ENCODE measurements around the gene SNN. TPM values are rescaled to one million over a fixed set of nuclear protein-coding genes. Genes with fewer than 3 reads are reported as not detected.

SNN gene
- total and polyA plus RNA-seq, 2 experiments from 2014 or later, result 16.7 to 18.8 TPM

DNA sequence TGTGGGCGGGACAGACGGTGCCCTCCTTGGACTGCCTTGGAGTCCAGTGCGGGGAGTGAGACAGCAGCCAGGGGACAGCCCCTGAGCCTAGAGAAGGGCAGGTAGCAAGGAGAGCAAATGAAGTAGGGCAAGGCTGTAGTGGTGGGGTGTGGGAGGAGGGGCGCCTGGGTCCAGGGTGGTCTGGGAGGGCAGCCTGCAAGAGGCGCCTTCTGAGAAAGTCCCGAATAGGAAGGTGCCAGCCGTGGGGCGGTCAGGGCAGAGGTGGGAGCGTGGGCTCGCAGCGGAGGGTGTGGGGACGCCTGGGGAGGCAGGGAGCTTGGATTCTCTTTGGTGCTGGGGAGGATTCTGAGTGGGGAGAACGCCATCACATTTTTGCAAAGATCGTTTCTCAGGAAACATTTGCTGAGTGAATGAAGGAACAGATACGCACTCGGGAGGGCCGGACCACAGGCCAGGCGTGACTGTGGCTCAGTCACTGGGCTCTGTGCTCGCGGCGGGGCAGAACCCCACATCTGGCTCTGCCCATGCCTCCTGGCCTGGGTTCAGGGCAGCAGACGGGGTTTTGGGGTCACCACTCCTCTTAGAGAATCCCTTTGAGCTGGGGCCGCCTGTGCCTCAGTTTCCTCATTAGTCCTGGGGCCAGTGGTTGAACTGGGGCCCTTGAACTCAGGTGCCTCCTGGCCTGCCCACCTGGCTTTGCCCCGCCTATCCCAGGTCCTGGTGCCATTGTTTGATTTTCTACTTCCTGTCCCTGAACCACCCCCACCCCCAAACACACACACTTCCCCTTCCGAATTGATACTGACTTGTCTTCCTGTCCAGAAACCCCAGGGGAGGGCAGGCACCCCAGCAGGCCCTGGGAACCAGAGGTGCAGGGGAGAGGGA, 4.2 kb downstream of the SNN start:
- H3K27me3 ChIP-seq, result no peaks in the 10 kb centered on the region
- H4K20me1 ChIP-seq (ENCODE audit: insufficient read depth, poor library complexity, severe bottlenecking), result peaks cover 70% of the 10 kb centered on the region
- H3K4me2 ChIP-seq, result no peak overlapping the region
- H3K4me3 ChIP-seq, result no peak overlapping the region
- H3K4me1 ChIP-seq (ENCODE audit: insufficient read depth), result peaks cover 23% of the 10 kb centered on the region
- H3K36me3 ChIP-seq (replicated peaks; ENCODE audit: insufficient read depth, low read depth), result no peaks in the 10 kb centered on the region
- 94% methylated on average over 19 of the region's 25 CpGs for WGBS (ENCODE audit: low lambda C conversion rate, missing lambda C conversion rate)
- no peak overlapping the region for H3K27ac ChIP-seq
- no peaks in the 10 kb centered on the region for H3K9me2 ChIP-seq (replicated peaks; ENCODE audit: insufficient read depth)
- peaks cover 61% of the 10 kb centered on the region for H3K79me2 ChIP-seq
- no peaks in the 10 kb centered on the region for H3K9me3 ChIP-seq (ENCODE audit: low read depth)
- TF ChIP-seq EZH2 (IDR thresholded peaks at IDR 0.05; ENCODE audit: borderline replicate concordance) (no peak), EZH2phosphoT487 (IDR thresholded peaks at IDR 0.05; ENCODE audit: low read depth, severe bottlenecking, unreplicated experiment) (no peak)
- TF ChIP-seq, protein P1, sequence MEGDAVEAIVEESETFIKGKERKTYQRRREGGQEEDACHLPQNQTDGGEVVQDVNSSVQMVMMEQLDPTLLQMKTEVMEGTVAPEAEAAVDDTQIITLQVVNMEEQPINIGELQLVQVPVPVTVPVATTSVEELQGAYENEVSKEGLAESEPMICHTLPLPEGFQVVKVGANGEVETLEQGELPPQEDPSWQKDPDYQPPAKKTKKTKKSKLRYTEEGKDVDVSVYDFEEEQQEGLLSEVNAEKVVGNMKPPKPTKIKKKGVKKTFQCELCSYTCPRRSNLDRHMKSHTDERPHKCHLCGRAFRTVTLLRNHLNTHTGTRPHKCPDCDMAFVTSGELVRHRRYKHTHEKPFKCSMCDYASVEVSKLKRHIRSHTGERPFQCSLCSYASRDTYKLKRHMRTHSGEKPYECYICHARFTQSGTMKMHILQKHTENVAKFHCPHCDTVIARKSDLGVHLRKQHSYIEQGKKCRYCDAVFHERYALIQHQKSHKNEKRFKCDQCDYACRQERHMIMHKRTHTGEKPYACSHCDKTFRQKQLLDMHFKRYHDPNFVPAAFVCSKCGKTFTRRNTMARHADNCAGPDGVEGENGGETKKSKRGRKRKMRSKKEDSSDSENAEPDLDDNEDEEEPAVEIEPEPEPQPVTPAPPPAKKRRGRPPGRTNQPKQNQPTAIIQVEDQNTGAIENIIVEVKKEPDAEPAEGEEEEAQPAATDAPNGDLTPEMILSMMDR (IDR thresholded peaks at IDR 0.05; ENCODE audit: poor library complexity), result no peak
- no peak overlapping the region for H2AFZ ChIP-seq
- no peak for DNase-seq (ENCODE audit: low spot score)

DNA sequence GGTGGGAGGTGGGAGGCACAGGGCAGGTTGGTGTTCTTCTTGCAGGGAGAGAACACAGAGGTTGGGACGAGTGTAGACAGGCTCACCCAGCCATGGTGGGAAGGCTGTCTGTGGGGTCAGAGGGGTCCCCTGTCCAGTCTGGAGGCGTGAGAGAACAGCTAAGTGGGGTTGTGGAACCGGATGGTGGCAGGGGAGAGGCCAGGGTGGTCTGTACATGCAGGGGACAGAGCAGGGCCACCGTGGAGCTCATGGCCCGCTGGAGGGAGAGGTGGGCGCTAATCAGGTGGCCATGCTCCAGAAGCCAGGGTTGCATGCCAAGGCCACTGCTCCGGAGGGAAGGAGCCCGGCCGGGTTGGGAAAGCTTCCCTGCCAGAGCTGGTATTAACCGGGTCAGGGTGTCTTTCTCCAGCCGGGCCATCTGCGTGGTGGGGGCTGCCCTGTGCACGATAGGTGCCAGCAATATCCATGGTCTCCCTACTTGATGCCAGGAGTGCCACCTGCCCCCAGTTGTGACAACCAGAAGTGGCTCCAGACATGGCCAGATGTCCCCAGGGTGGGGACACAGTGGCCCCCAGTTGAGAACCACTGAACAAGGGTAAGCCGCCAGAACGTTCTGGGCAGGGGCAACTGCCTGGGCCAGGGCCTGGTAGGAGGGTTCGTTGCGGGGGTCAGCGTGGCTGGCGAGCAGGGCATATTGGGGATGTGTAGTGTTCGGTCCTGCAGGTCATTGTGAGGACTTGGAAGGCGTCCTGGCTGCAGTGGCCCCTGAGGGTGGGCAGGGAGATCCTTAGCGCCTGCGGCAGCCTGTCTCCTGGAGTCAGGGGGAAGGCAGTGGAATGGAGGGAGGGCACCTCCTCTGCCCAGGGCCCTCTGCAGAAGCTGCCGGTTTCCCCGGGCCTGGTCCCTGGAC, 5.1 kb downstream of the SNN start:
- H3K27ac ChIP-seq, result no peak overlapping the region
- DNase-seq (ENCODE audit: low spot score), result no peak
- peaks cover 18% of the 10 kb centered on the region for H3K4me1 ChIP-seq (ENCODE audit: insufficient read depth)
- no peak overlapping the region for H2AFZ ChIP-seq
- no peaks in the 10 kb centered on the region for H3K36me3 ChIP-seq (replicated peaks; ENCODE audit: insufficient read depth, low read depth)
- H3K4me2 ChIP-seq, result no peak overlapping the region
- H3K9me3 ChIP-seq (ENCODE audit: low read depth), result no peaks in the 10 kb centered on the region
- no peak for TF ChIP-seq EZH2phosphoT487 (IDR thresholded peaks at IDR 0.05; ENCODE audit: low read depth, severe bottlenecking, unreplicated experiment)
- TF ChIP-seq, protein P1 (IDR thresholded peaks at IDR 0.05; ENCODE audit: poor library complexity), result no peak
- H3K9me2 ChIP-seq (replicated peaks; ENCODE audit: insufficient read depth), result no peaks in the 10 kb centered on the region
- 90% methylated on average over 25 of the region's 25 CpGs for WGBS (ENCODE audit: low lambda C conversion rate, missing lambda C conversion rate)
- peaks cover 72% of the 10 kb centered on the region for H4K20me1 ChIP-seq (ENCODE audit: insufficient read depth, poor library complexity, severe bottlenecking)
- peaks cover 61% of the 10 kb centered on the region for H3K79me2 ChIP-seq
- no peaks in the 10 kb centered on the region for H3K27me3 ChIP-seq
- no peak overlapping the region for H3K4me3 ChIP-seq

DNA sequence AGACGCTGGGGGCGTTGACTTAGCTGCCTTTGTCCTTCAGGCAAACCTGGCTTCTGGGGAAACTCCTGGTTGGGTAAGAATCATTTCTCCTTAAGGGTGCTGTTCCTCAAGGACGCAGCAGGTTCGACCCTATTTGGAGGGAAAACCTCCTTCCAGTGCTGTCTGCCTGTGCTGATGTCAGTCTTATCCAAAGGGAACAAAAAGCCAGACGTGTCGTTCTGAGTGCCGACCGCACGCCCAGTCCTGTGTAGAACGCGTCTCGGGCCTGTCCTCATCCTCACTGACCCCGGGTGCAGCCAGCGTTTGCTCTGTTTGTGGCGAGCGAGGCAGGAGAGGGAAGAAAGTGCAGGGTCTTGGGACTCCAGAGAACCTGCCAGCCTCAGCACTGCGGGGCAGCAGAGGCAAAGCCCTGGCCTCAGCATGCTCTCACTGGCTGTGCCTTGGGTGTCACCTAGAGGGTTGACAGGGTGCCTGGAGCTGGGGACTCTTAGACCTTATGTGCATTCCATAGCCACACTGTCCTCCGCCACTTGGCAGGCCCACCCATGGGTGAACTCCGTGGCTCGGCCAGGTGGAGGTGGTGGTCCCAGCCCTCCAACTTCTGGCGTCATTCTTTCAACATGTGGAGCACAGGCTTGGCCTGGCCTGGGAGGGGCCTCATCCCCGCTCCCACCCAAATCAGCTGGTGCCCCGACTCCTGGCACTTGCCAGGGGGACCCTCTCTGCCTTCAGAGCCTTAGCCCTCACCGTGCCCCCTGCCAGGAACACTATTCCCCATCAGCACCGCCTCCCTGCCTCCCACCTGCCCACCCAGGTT, 6.0 kb downstream of the SNN start:
- 91% methylated on average over 25 of the region's 25 CpGs for WGBS (ENCODE audit: low lambda C conversion rate, missing lambda C conversion rate)
- peaks cover 18% of the 10 kb centered on the region for H3K4me1 ChIP-seq (ENCODE audit: insufficient read depth)
- no peaks in the 10 kb centered on the region for H3K36me3 ChIP-seq (replicated peaks; ENCODE audit: insufficient read depth, low read depth)

More for the DNA sequence above, 6.0 kb downstream of the SNN start:
- peaks cover 75% of the 10 kb centered on the region for H4K20me1 ChIP-seq (ENCODE audit: insufficient read depth, poor library complexity, severe bottlenecking)
- peaks cover 54% of the 10 kb centered on the region for H3K79me2 ChIP-seq
- no peak overlapping the region for H2AFZ ChIP-seq
- TF ChIP-seq, protein P1 (IDR thresholded peaks at IDR 0.05; ENCODE audit: poor library complexity), result no peak
- TF ChIP-seq EZH2 (IDR thresholded peaks at IDR 0.05; ENCODE audit: borderline replicate concordance) (no peak), EZH2phosphoT487 (IDR thresholded peaks at IDR 0.05; ENCODE audit: low read depth, severe bottlenecking, unreplicated experiment) (no peak)
- H3K9me3 ChIP-seq (ENCODE audit: low read depth), result no peaks in the 10 kb centered on the region
- no peaks in the 10 kb centered on the region for H3K9me2 ChIP-seq (replicated peaks; ENCODE audit: insufficient read depth)
- H3K27ac ChIP-seq, result peak overlapping the region; percentile 34
- DNase-seq (ENCODE audit: low spot score), result no peak
- no peak overlapping the region for H3K4me3 ChIP-seq
- no peak overlapping the region for H3K4me2 ChIP-seq
- H3K27me3 ChIP-seq, result no peaks in the 10 kb centered on the region
